ENCODE results near the gene SNCAIP.

GRCh38 chr5:122434205-122434970 lies 122.4 kb downstream of the SNCAIP start:
- TF ChIP-seq CTCF (IDR thresholded peaks at IDR 0.05) (no peak), EP300 (IDR thresholded peaks at IDR 0.05; ENCODE audit: low read depth) (no peak), POLR2A (IDR thresholded peaks at IDR 0.05) (no peak), POLR2AphosphoS5 (IDR thresholded peaks at IDR 0.05) (no peak)

Data from transverse colon (tissue), 4 donors.